ENCODE measurements around the gene EPHB1. TPM values are rescaled to one million over a fixed set of nuclear protein-coding genes. Genes with fewer than 3 reads are reported as not detected.

The EPHB1 gene
- total RNA-seq, 4 donors from 2014 or later: 0.30 to 5.3 (median 2.6) TPM

DNA sequence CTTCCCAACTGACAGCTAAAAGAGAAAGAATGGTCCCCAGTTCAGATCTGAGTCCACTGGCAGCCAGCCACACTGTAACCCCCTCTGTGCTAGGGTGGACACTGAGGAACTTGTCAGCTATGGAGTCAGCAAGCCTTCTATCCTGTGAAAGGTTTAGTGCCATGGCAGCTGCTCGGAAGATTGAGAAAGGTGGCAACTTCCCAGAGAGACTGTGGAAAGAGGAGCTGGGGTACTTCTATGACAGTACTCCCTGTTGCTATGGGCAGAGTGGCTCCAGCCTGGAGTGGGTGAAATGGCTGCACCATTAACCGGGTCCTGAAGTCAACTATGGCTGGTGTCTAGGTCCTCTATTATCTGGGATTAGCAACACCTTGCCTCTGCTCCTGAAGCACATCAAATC, 447.2 kb downstream of the EPHB1 start:
- Histone ChIP-seq H3K9me3 (no peaks in the 10 kb centered on the region), H3K36me3 (no peaks in the 10 kb centered on the region), H3K4me3 (no peak overlapping the region), H3K4me1 (no peaks in the 10 kb centered on the region), H3K27me3 (no peaks in the 10 kb centered on the region), H3K27ac (no peak overlapping the region)
- no peak for DNase-seq (ENCODE audit: low spot score in 2 of 2)
- WGBS, 2 donors: 81 to 93% methylated on average over 2 of the region's 2 CpGs
- TF ChIP-seq, protein P1, sequence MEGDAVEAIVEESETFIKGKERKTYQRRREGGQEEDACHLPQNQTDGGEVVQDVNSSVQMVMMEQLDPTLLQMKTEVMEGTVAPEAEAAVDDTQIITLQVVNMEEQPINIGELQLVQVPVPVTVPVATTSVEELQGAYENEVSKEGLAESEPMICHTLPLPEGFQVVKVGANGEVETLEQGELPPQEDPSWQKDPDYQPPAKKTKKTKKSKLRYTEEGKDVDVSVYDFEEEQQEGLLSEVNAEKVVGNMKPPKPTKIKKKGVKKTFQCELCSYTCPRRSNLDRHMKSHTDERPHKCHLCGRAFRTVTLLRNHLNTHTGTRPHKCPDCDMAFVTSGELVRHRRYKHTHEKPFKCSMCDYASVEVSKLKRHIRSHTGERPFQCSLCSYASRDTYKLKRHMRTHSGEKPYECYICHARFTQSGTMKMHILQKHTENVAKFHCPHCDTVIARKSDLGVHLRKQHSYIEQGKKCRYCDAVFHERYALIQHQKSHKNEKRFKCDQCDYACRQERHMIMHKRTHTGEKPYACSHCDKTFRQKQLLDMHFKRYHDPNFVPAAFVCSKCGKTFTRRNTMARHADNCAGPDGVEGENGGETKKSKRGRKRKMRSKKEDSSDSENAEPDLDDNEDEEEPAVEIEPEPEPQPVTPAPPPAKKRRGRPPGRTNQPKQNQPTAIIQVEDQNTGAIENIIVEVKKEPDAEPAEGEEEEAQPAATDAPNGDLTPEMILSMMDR (IDR thresholded peaks at IDR 0.05): no peak
- no peak for TF ChIP-seq POLR2A (IDR thresholded peaks at IDR 0.05)
- no peak for TF ChIP-seq EP300 (IDR thresholded peaks at IDR 0.05)

DNA sequence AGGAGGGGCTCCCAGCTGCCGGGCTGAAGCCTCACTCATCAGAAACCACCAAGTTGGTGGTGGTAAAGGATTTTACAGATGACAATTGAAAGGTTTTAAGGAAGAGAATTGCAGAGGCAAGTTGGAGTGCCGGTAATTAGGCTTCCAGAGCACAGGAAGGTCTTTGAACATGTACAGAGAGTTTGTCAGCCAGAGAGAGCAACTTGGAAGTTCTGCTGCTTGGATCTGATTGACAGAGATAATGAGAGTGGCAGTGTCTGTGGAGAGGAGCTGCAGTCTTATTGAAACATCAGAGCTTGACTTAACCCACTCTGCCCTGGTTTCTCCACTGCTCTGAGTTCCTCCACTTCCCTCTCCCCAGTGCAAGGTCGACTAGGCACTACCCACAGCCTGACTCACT, 448.6 kb downstream of the EPHB1 start:
- no peaks in the 10 kb centered on the region for H3K27me3 ChIP-seq
- WGBS, 2 donors: 41 to 42% methylated on average over 3 of the region's 3 CpGs
- no peaks in the 10 kb centered on the region for H3K4me1 ChIP-seq
- no peak overlapping the region for H3K27ac ChIP-seq
- no peaks in the 10 kb centered on the region for H3K36me3 ChIP-seq
- DNase-seq (ENCODE audit: low spot score in 2 of 2): no peak
- no peaks in the 10 kb centered on the region for H3K9me3 ChIP-seq
- no peak overlapping the region for H3K4me3 ChIP-seq
- TF ChIP-seq EP300 (IDR thresholded peaks at IDR 0.05) (no peak), POLR2A (IDR thresholded peaks at IDR 0.05) (no peak)

DNA sequence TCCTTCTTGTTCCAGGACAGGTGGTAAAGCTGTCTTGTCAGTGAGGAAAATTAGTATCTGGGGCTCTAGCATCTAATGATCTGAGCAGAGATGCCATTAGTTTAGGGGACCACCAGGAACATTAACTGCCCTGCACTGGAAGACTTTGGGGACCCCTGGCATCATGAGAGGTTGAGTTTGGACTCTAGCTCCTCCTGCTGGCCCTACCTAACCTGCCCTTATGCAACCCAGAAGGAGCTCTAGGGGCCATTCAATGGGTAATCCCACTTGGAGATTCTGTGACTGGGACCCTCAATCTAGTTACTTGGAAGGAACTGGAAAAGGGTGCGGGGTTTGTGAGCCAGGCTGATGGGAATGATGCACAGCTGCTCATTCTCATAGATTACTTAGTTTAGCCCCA, 451.0 kb downstream of the EPHB1 start:
- no peaks in the 10 kb centered on the region for H3K36me3 ChIP-seq
- H3K9me3 ChIP-seq: no peaks in the 10 kb centered on the region
- no peaks in the 10 kb centered on the region for H3K27me3 ChIP-seq
- DNase-seq (ENCODE audit: low spot score in 2 of 2): no peak
- H3K27ac ChIP-seq: no peak overlapping the region
- H3K4me1 ChIP-seq: no peaks in the 10 kb centered on the region
- TF ChIP-seq EP300 (IDR thresholded peaks at IDR 0.05): no peak
- TF ChIP-seq POLR2A (IDR thresholded peaks at IDR 0.05): no peak
- TF ChIP-seq, protein P1 (IDR thresholded peaks at IDR 0.05): no peak
- WGBS, 2 donors: 100% methylated on average over 1 of the region's 1 CpG
- no peak overlapping the region for H3K4me3 ChIP-seq

DNA sequence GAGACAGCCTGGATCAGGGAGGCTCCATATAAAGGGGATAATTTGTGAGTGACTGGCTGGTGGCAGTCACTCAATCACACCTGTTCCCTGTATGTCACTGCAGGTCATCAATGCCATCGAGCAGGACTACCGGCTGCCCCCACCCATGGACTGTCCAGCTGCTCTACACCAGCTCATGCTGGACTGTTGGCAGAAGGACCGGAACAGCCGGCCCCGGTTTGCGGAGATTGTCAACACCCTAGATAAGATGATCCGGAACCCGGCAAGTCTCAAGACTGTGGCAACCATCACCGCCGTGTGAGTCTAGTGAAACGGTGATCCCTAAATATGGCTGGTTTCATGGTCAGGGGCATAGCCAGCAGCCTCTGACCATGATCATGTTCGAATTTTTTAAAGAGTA, 453.2 kb downstream of the EPHB1 start:
- no peaks in the 10 kb centered on the region for H3K9me3 ChIP-seq
- 91% methylated on average over 12 of the region's 12 CpGs for WGBS, 2 donors
- DNase-seq (ENCODE audit: low spot score in 2 of 2): no peak
- H3K27ac ChIP-seq: no peak overlapping the region
- H3K4me3 ChIP-seq: no peak overlapping the region
- no peaks in the 10 kb centered on the region for H3K36me3 ChIP-seq
- TF ChIP-seq, protein P1 (IDR thresholded peaks at IDR 0.05): no peak
- TF ChIP-seq EP300 (IDR thresholded peaks at IDR 0.05) (no peak), POLR2A (IDR thresholded peaks at IDR 0.05) (no peak)
- no peaks in the 10 kb centered on the region for H3K4me1 ChIP-seq
- H3K27me3 ChIP-seq: no peaks in the 10 kb centered on the region

DNA sequence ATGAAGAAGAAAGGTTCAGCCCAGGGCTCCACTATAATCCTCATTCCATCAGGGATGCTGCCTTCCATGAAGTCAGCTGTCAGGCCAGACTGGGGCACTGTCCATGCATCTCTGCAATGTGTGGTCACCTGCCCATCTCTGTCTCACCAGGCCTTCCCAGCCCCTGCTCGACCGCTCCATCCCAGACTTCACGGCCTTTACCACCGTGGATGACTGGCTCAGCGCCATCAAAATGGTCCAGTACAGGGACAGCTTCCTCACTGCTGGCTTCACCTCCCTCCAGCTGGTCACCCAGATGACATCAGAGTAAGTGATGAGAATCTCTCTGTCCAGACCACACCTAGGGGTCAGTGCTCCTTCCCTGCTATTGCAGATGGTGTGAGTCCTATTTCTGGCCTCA, 454.1 kb downstream of the EPHB1 start:
- no peaks in the 10 kb centered on the region for H3K4me1 ChIP-seq
- no peaks in the 10 kb centered on the region for H3K27me3 ChIP-seq
- H3K4me3 ChIP-seq: no peak overlapping the region
- no peak for TF ChIP-seq POLR2A (IDR thresholded peaks at IDR 0.05)
- TF ChIP-seq, protein P1 (IDR thresholded peaks at IDR 0.05): no peak
- TF ChIP-seq EP300 (IDR thresholded peaks at IDR 0.05): no peak
- WGBS, 2 donors: 87 to 93% methylated on average over 5 of the region's 5 CpGs
- DNase-seq (ENCODE audit: low spot score in 2 of 2): no peak
- no peaks in the 10 kb centered on the region for H3K36me3 ChIP-seq
- no peaks in the 10 kb centered on the region for H3K9me3 ChIP-seq
- H3K27ac ChIP-seq: no peak overlapping the region

DNA sequence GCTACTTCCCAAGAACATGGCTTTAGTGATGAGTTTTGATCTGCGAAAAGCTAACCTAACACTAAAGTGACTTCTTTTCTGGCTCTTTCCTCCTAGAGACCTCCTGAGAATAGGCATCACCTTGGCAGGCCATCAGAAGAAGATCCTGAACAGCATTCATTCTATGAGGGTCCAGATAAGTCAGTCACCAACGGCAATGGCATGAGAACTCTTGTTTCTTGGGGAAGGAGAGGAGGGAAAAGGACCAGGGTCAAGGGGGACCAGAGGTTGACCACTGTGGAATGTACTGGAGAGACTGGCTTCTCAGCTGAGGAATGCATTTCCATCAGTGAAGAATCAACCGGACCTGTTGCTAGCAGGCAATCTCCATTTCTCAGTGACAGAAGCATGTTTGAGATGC, 463.9 kb downstream of the EPHB1 start:
- TF ChIP-seq, protein P1 (IDR thresholded peaks at IDR 0.05): no peak
- no peak for TF ChIP-seq POLR2A (IDR thresholded peaks at IDR 0.05)
- no peak for TF ChIP-seq EP300 (IDR thresholded peaks at IDR 0.05)
- 78 to 80% methylated on average over 3 of the region's 3 CpGs for WGBS, 2 donors
- Histone ChIP-seq H3K27ac (no peak overlapping the region), H3K27me3 (no peaks in the 10 kb centered on the region), H3K9me3 (no peaks in the 10 kb centered on the region), H3K36me3 (no peaks in the 10 kb centered on the region), H3K4me1 (no peaks in the 10 kb centered on the region), H3K4me3 (no peak overlapping the region)
- no peak for DNase-seq (ENCODE audit: low spot score in 2 of 2)
